CD8-positive, alpha-beta memory T cell (primary cell): ENCODE data around the gene CFHR1. TPM values are rescaled to one million over a fixed set of nuclear protein-coding genes. Genes with fewer than 3 reads are reported as not detected.

Experiments
- polyA plus RNA-seq: library from polyadenylated mRNA; unstranded; fragments of 300-500 nt; fragmentation: Illumina TruSeq; gene quantifications from one replicate; pipeline ENCODE4 v1.2.3, GENCODE V29; 2021
- total RNA-seq, 2 experiments: library from RNA; stranded (reverse); gene quantifications; one replicate each; pipeline ENCODE4 v1.2.3, GENCODE V29; 2021

CFHR1 gene
- total and polyA plus RNA-seq, 3 experiments from 2014 or later, result not detected

Other genes with a start within 250 kb of the CFHR1 start
- gene KCNT2, start 211.3 kb upstream of the CFHR1 start, total RNA-seq, result not detected
- not detected for gene KCNT2, start 211.3 kb upstream of the CFHR1 start, polyA plus RNA-seq
- 1 to 10 TPM in 1 of 2 experiments, under 1 TPM in 1; 0.93 to 1.1 TPM for gene CFH, start 167.7 kb upstream of the CFHR1 start, total RNA-seq
- gene CFH, start 167.7 kb upstream of the CFHR1 start, polyA plus RNA-seq, result 11.2 TPM
- not detected for gene CFHR3, start 44.9 kb upstream of the CFHR1 start, total RNA-seq
- not detected for gene CFHR3, start 44.9 kb upstream of the CFHR1 start, polyA plus RNA-seq
- gene CFHR4, start 68.3 kb downstream of the CFHR1 start, total RNA-seq, result not detected
- not detected for gene CFHR4, start 68.3 kb downstream of the CFHR1 start, polyA plus RNA-seq
- not detected for gene CFHR2, start 124.0 kb downstream of the CFHR1 start, total RNA-seq
- not detected for gene CFHR2, start 124.0 kb downstream of the CFHR1 start, polyA plus RNA-seq
- not detected for gene CFHR5, start 157.8 kb downstream of the CFHR1 start, total RNA-seq
- gene CFHR5, start 157.8 kb downstream of the CFHR1 start, polyA plus RNA-seq, result not detected
- not detected for gene F13B, start 247.5 kb downstream of the CFHR1 start, total RNA-seq
- not detected for gene F13B, start 247.5 kb downstream of the CFHR1 start, polyA plus RNA-seq